ENCODE data around the gene BICC1. TPM values are rescaled to one million over a fixed set of nuclear protein-coding genes. Genes with fewer than 3 reads are reported as not detected.
A peak's percentile ranks its signal among the peaks of the same experiment; 100 is the strongest.

BICC1 gene
- total RNA-seq, 1 donor from 2014 or later, result 10.3 TPM

GRCh38 chr10:58773944-58774343, 261.3 kb downstream of the BICC1 start:
- no peak for DNase-seq (ENCODE audit: low read depth)

- peak; percentile 43 for DNase-seq (ENCODE audit: low read depth)
Measured at GRCh38 chr10:58775960-58776567, 263.4 kb downstream of the BICC1 start.

DNA sequence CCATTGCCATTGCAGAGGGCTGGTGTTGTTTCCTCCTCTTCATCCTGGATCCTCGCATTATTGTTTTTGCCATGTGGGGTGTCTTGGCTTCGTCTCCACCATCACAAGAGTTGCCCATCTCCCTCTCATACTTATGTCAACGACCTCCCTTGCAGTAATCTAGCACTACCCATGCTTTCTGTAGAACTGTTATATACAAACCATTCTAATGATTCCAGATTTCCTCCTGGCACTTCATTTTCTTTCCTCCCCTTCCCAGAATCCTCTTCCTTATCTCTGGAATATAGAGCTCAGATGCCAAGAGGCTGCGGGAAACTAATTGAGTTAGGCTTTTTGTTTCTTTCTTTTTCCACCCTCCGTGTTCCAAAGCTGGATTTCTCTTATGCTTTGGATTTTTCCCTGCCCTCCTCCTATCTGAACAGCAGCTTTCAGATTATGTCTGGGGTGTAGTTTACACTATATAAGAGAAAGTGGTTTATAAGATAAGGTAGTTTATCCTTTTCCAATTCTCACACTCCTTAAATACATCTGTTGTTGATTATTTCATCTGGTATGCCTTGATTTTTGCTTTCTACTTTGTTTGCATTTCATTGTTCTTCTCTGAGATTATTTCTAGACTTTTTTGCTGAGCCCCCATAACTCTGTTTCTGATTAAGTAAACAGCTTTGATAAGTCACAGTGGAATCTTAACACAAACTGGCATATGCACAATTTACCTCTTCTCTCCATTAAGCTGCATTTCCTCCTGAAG, 264.1 kb downstream of the BICC1 start:
- DNase-seq (ENCODE audit: low read depth), result no peak

GRCh38 chr10:58778966-58779365, 266.3 kb downstream of the BICC1 start:
- no peak for DNase-seq (ENCODE audit: low read depth)

- no peak for DNase-seq (ENCODE audit: low read depth)
Measured at GRCh38 chr10:58779594-58779993, 266.9 kb downstream of the BICC1 start.

DNA sequence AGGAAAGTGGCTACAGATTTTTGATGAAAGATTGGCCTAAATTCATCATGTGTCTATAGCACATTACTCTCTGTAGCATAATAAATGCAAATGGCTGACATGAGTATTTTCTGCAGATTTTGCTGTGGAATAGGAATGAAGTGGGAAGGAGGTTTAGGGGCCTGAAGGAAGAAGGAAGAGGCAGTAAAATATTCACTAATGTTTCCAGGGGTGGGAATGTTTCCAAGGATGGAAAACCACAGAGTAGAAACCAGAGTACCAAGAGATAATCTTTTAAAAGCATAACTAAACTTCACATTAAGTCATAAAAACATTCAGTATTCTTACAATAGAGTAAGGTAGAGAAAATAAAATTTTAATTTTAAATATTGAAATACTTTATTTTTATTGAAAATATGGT, 267.8 kb downstream of the BICC1 start:
- DNase-seq (ENCODE audit: low read depth), result peak; percentile 53

GRCh38 chr10:58781873-58782488, 269.3 kb downstream of the BICC1 start:
- DNase-seq (ENCODE audit: low read depth), result peak; percentile 77

DNA sequence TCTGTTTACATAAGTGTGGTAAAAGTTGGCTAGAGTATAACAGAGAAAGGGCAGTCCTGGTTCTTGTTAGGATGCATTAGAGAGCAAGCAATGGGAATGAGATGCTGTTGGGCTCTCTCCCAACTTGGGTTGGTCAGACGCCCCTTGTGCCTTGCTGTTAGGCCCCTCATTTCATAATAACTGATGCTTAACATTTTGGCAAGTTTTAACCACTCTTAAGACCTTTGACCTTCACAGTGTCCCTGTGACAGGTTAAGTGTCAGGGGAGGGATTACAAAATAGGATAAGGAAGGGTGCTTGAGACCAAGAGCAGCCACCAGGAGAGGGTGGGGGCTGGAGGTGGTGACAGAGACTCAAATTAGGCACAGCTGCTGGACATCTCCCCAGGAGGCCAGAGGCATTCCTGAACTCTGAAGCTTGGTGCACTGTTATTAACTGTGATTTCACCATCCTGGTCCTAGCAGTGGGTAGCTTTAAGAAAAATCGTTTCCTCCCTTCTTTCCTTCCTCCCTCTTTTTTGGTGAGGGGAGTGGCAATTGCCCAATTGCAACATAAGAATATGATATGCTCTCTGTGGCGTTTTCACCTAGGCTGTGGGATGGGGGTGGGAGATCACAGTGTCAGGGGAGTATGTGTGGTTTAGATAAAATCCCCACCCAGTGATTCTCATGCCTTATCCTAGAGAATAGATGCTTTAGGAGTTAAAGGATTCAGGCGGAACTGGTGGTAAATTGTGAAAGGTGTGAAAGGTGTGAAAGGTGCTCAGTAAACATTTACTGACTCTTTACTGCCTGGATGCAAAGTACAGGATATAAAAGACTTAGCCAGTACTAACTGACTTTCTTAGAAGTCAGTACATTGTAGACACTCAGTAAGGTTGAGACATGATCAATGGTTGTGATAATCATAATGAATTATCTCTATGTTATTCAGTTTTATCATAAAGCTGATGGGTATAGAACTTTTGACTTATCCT, 270.5 kb downstream of the BICC1 start:
- DNase-seq (ENCODE audit: low read depth), result peak; percentile 66

DNA sequence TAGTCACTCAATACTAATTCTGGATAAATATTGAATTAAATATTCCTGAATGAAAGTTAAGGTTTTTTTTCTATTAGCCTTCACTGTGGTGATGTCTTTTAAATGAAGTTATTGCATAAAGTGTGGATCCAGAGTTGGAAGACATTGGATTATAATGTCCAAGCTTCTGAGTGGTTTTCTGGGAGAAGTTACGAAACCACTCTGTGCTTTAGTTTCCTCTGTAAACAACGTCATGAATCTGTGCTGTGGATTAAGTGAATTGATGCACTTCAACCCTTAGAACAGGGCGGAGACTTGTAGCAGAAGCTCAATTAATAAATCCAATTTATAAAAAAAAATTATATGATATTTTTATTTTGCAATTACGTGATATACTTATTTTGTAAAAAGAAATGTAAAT, 271.7 kb downstream of the BICC1 start:
- DNase-seq (ENCODE audit: low read depth), result no peak

DNA sequence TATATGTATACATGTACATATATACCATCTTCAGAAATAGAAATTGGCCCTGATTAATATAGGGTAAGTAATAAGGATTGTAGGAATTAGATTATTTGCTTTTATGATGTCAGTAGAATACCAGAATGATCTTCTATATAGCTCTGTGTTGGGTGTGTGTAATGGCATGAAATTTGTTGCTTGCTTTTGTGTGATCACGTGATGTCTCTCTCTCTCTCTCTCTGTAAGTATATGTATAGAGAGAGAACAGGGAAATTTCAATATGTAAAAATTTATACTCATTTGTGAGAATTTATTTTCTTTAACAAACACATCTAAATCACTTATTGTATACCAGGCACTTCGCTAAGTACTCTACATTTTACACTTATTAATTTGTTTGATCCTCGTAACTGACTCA, 272.7 kb downstream of the BICC1 start:
- DNase-seq (ENCODE audit: low read depth), result no peak

DNA sequence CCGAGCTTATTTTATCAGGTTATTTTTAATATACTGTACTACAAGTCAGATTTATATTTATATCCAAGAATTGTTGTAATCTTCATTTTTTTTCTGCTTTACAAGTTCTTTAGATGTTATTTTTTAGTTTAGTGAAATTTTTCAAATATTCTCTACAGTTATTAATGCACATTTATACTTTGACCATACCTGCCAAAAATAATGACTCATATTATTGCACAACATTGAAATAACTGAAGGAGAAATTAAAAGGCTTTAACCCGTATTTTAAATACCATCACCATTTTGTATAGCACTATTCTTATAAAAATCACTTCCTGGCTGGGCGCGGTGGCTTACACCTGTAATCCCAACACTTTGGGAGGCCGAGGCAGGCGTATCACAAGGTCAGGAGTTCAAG, 278.5 kb downstream of the BICC1 start:
- no peak for DNase-seq (ENCODE audit: low read depth)

DNA sequence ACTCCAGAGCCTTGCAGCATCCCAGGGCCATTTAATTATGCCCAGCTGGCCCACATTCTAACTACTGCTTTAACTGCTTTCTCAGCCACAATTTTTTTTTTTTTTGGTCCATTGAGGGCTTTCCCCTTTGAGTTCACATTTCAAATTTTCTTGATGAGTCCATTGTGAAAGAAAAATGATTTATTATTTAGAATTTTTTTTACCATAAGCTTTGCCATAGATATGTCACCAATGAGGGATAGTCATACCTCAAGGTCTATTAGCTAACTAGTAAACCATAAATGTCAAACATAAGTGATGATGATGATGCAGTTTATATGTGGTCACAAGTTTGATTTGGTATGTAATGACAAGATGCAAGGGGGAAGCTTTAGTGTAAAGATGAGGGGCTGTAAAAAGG, 282.9 kb downstream of the BICC1 start:
- DNase-seq (ENCODE audit: low read depth), result no peak

GRCh38 chr10:58796242-58796641, 283.6 kb downstream of the BICC1 start:
- no peak for DNase-seq (ENCODE audit: low read depth)

DNA sequence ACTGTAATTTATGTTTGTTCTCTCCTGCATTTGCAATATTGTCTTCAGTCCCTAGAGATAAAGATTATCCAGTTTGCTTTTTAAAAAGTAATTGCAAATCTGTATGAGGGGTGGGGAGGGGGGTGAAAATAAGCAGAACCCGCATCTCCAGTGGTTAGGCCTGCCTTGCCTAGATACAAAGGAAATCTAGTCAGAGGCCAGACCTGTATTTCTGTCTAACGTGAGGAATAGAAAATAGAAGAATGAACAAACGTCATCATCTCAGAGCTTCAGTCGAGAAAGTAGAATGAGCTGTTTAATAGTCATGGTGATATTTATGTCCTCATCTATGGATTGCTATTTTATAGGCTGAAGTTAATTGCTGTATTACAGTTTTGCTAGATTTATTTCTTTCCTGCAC, 284.2 kb downstream of the BICC1 start:
- no peak for DNase-seq (ENCODE audit: low read depth)

- no peak for DNase-seq (ENCODE audit: low read depth)
Measured at GRCh38 chr10:58797356-58797755, 284.7 kb downstream of the BICC1 start.

GRCh38 chr10:58802047-58802446, 289.4 kb downstream of the BICC1 start:
- no peak for DNase-seq (ENCODE audit: low read depth)

DNA sequence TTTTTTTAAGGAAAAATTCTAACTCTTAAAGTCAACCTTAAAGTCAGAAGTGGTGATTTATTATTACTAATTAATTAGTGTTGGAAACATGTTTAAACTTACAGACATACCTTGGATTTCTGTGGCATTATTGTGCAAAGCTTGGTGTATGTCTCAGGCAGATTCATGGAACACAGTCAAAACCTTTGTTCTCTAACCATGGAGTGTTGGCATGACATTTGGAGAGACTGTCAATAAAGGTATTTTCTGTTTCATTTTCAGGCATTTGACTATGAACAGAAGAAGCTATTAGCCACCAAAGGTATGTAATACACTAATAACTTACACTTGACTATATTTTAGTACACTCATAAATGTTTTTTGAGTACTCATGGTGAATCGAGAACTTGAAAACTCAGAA, 293.7 kb downstream of the BICC1 start:
- no peak for DNase-seq (ENCODE audit: low read depth)

GRCh38 chr10:58806970-58807628, 294.4 kb downstream of the BICC1 start:
- DNase-seq (ENCODE audit: low read depth), result no peak

GRCh38 chr10:58807629-58808022, 295.0 kb downstream of the BICC1 start:
- DNase-seq (ENCODE audit: low read depth), result no peak

GRCh38 chr10:58810751-58811150, 298.1 kb downstream of the BICC1 start:
- no peak for DNase-seq (ENCODE audit: low read depth)

DNA sequence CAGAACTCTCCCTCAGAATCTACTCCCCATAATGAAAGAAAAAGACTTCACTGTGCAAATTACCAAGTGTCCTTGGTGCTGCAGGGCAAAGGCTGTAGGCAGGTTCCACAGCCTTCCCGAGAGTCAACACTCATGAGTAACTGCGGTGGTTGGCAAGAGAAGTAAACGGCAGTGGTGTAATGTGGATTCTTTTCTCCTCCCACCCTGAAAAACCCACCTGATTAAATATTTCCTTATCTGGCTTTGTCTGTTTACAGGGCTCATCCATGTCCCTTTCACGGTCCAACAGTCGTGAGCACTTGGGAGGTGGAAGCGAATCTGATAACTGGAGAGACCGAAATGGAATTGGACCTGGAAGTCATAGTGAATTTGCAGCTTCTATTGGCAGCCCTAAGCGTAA, 300.9 kb downstream of the BICC1 start:
- no peak for DNase-seq (ENCODE audit: low read depth)
